H1 (cell line): ENCODE measurements around the gene THAP7. TPM values are rescaled to one million over a fixed set of nuclear protein-coding genes. Genes with fewer than 3 reads are reported as not detected.

Source experiments
- CTCF ChIA-PET: fragments of 300-600 bp; sonication (Branson Sonifier 250); formaldehyde crosslinking; loops from one replicate; lab custom pipeline; 2021; ENCODE audit not compliant: partially characterized antibody; lab: Charles Lee
- POLR2A ChIA-PET: fragments of 300-600 bp; sonication (Branson Sonifier 250); formaldehyde crosslinking; loops from one replicate; lab custom pipeline; 2021; ENCODE audit warnings: inconsistent platforms; ENCODE audit not compliant: partially characterized antibody; lab: Charles Lee
- DNase-seq, 2 experiments: peaks; one replicate each; pipeline versions ENCODE4 v3.0.0 to v3.0.0-alpha.2; 2010 to 2022; ENCODE audit warnings: low spot score in 2 of 2, low read depth in 1 of 2, mixed read lengths in 1 of 2
- FAIRE-seq: peaks from 2 replicates; lab custom pipeline; 2011; peaks lifted over from hg19 to GRCh38; lab: Jason Lieb, UNC
- H2AFZ ChIP-seq: 2 replicates; pipeline ENCODE4 v1.8.1; 2012; ENCODE audit warnings: low read length, inconsistent platforms
- H2AK5ac ChIP-seq: 2 replicates; pipeline ENCODE4 v1.6.1; 2013; ENCODE audit warnings: low read depth, low read length
- H2BK120ac ChIP-seq: replicated peaks from 2 replicates; pipeline ENCODE3; 2013; ENCODE audit warnings: low read depth, low read length, inconsistent platforms
- H2BK12ac ChIP-seq: 2 replicates; pipeline ENCODE4 v1.6.1; 2013; ENCODE audit warnings: low read depth, low read length
- H2BK15ac ChIP-seq: 2 replicates; pipeline ENCODE4 v1.6.1; 2013; ENCODE audit warnings: low read length
- H2BK20ac ChIP-seq: 2 replicates; pipeline ENCODE4 v1.6.1; 2013; ENCODE audit warnings: low read length
- H2BK5ac ChIP-seq: 2 replicates; pipeline ENCODE4 v1.6.1; 2013; ENCODE audit warnings: low read depth, low read length
- H3K14ac ChIP-seq: 2 replicates; pipeline ENCODE4 v1.6.1; 2013; ENCODE audit warnings: inconsistent platforms; ENCODE audit not compliant: insufficient read length
- H3K18ac ChIP-seq: 2 replicates; pipeline ENCODE4 v1.6.1; 2013; ENCODE audit warnings: low read length; ENCODE audit errors: extremely low read depth
- H3K23ac ChIP-seq: 2 replicates; pipeline ENCODE4 v1.6.1; 2013; ENCODE audit warnings: inconsistent platforms; ENCODE audit not compliant: insufficient read length
- H3K23me2 ChIP-seq: 2 replicates; pipeline ENCODE4 v1.6.1; 2013; ENCODE audit warnings: low read depth, low read length
- H3K27ac ChIP-seq: 2 replicates; pipeline ENCODE4 v1.6.1; 2011; ENCODE audit warnings: low read depth, low read length, inconsistent platforms
- H3K27me3 ChIP-seq, 4 experiments: replicated peaks in 1 of 4; 1 replicate in 1 of 4; 2 replicates in 3 of 4; pipeline versions ENCODE4 v1.6.1 to v1.8.1; 2011 to 2013; ENCODE audit warnings: low read length in 3 of 4, mild to moderate bottlenecking in 3 of 4, inconsistent platforms in 2 of 4, mixed read lengths in 2 of 4, moderate library complexity in 1 of 4; ENCODE audit not compliant: control insufficient read depth in 3 of 4, insufficient read depth in 3 of 4; ENCODE audit errors: extremely low read depth in 1 of 4
- H3K36me3 ChIP-seq, 4 experiments: 2 replicates each; pipeline versions ENCODE4 v1.6.1 to v1.8.1; 2011 to 2013; ENCODE audit warnings: mild to moderate bottlenecking in 4 of 4, low read length in 3 of 4, moderate library complexity in 2 of 4, control low read depth in 1 of 4, inconsistent platforms in 1 of 4; ENCODE audit not compliant: insufficient read depth in 4 of 4, control insufficient read depth in 2 of 4
- H3K4ac ChIP-seq: replicated peaks from 2 replicates; pipeline ENCODE3; 2013; ENCODE audit warnings: low read length, low read depth, mixed read lengths, inconsistent platforms; ENCODE audit not compliant: insufficient read length
- H3K4me1 ChIP-seq, 4 experiments: replicated peaks in 1 of 4; 1 replicate in 1 of 4; 2 replicates in 3 of 4; pipeline versions ENCODE4 v1.6.1 to v1.8.1; 2011 to 2013; ENCODE audit warnings: low read length in 3 of 4, inconsistent platforms in 2 of 4, mixed read lengths in 1 of 4; ENCODE audit not compliant: insufficient read depth in 4 of 4, control insufficient read depth in 3 of 4
- H3K4me2 ChIP-seq, 2 experiments: 2 replicates each; pipeline versions ENCODE4 v1.6.1 to v1.8.1; 2011 to 2013; ENCODE audit warnings: low read depth in 2 of 2, low read length in 2 of 2, control low read depth in 1 of 2, inconsistent platforms in 1 of 2, mild to moderate bottlenecking in 1 of 2; ENCODE audit not compliant: insufficient read depth in 1 of 2
- H3K4me3 ChIP-seq, 4 experiments: fragments of 200-600, 300-600 bp in 1 of 4; sonication (generic), shearing (Covaris generic), sonication (Bioruptor Twin) in 1 of 4; 2 replicates each; pipeline versions ENCODE4 v1.5.1 to v1.8.1; 2011 to 2016; ENCODE audit warnings: low read length in 4 of 4, low read depth in 3 of 4, control low read depth in 2 of 4, inconsistent platforms in 2 of 4, mild to moderate bottlenecking in 2 of 4, mixed read lengths in 1 of 4, moderate library complexity in 1 of 4; ENCODE audit not compliant: insufficient read depth in 2 of 4; ENCODE audit errors: extremely low read depth in 1 of 4
- H3K56ac ChIP-seq: replicated peaks from 2 replicates; pipeline ENCODE3; 2013; ENCODE audit warnings: low read depth, mild to moderate bottlenecking, mixed read lengths, low read length, inconsistent platforms; ENCODE audit not compliant: insufficient read length
- H3K79me1 ChIP-seq: 2 replicates; pipeline ENCODE4 v1.6.1; 2013; ENCODE audit warnings: low read depth, low read length, control low read depth
- H3K79me2 ChIP-seq, 2 experiments: 2 replicates each; pipeline versions ENCODE4 v1.6.1 to v1.8.1; 2012 to 2013; ENCODE audit warnings: low read length in 2 of 2, mild to moderate bottlenecking in 2 of 2, inconsistent platforms in 1 of 2; ENCODE audit not compliant: insufficient read depth in 2 of 2, control insufficient read depth in 1 of 2
- H3K9ac ChIP-seq, 4 experiments: replicated peaks in 1 of 4; 1 replicate in 1 of 4; 2 replicates in 3 of 4; pipeline versions ENCODE4 v1.6.1 to v1.8.1; 2011 to 2013; ENCODE audit warnings: low read depth in 3 of 4, low read length in 3 of 4, control low read depth in 2 of 4, mild to moderate bottlenecking in 2 of 4, moderate library complexity in 2 of 4, inconsistent platforms in 1 of 4; ENCODE audit errors: extremely low read depth in 1 of 4
- H3K9me3 ChIP-seq, 2 experiments: 2 replicates each; pipeline versions ENCODE4 v1.6.1 to v1.8.1; 2012 to 2013; ENCODE audit warnings: mild to moderate bottlenecking in 2 of 2, moderate library complexity in 2 of 2, control low read depth in 1 of 2, inconsistent platforms in 1 of 2, low read depth in 1 of 2, low read length in 1 of 2, mixed read lengths in 1 of 2; ENCODE audit not compliant: insufficient read depth in 2 of 2
- H4K20me1 ChIP-seq, 2 experiments: replicated peaks in 1 of 2; 2 replicates each; pipeline versions ENCODE3 to v1.8.1; 2011 to 2013; ENCODE audit warnings: inconsistent platforms in 2 of 2, low read length in 2 of 2, mild to moderate bottlenecking in 1 of 2; ENCODE audit not compliant: insufficient read depth in 2 of 2, control insufficient read depth in 1 of 2
- H4K5ac ChIP-seq: 2 replicates; pipeline ENCODE4 v1.6.1; 2013; ENCODE audit warnings: low read length, low read depth, mixed read lengths, inconsistent platforms; ENCODE audit not compliant: insufficient read length
- H4K8ac ChIP-seq: 2 replicates; pipeline ENCODE4 v1.8.0; 2013; ENCODE audit warnings: mild to moderate bottlenecking, moderate library complexity, low read length, inconsistent platforms; ENCODE audit not compliant: insufficient read depth; ENCODE audit errors: extremely low read depth
- H4K91ac ChIP-seq: replicated peaks from 2 replicates; pipeline ENCODE3; 2013; ENCODE audit warnings: low read length, mixed read lengths, inconsistent platforms; ENCODE audit not compliant: insufficient read length
- MAFK ChIP-seq: IDR thresholded peaks from 2 replicates; pipeline ENCODE4 v1.6.1; 2012; ENCODE audit warnings: low read depth, mild to moderate bottlenecking, improper control_type of control experiment, low read length
- POLR2AphosphoS5 ChIP-seq: IDR thresholded peaks from 2 replicates; pipeline ENCODE4 v1.6.1; 2011; ENCODE audit warnings: low read depth, low read length
- RXRA ChIP-seq: IDR thresholded peaks from 2 replicates; pipeline ENCODE4 v1.6.1; 2011; ENCODE audit warnings: low read depth, mild to moderate bottlenecking, low read length, moderate library complexity; ENCODE audit not compliant: insufficient read depth
- SIN3A ChIP-seq, 2 experiments: IDR thresholded peaks in 1 of 2; conservative IDR thresholded peaks in 1 of 2; 2 replicates each; pipeline ENCODE4 v1.6.1; 2011 to 2012; ENCODE audit warnings: low read length in 2 of 2, improper control_type of control experiment in 1 of 2, low read depth in 1 of 2, mild to moderate bottlenecking in 1 of 2
- SP1 ChIP-seq: IDR thresholded peaks from 2 replicates; pipeline ENCODE4 v1.6.1; 2011; ENCODE audit warnings: low read depth, low read length
- TAF7 ChIP-seq: optimal IDR thresholded peaks from 2 replicates; pipeline ENCODE3; 2011; ENCODE audit warnings: low read depth, mild to moderate bottlenecking, inconsistent platforms, low read length, moderate library complexity, borderline replicate concordance
- YY1 ChIP-seq: IDR thresholded peaks from 2 replicates; pipeline ENCODE4 v1.6.1; 2011; ENCODE audit warnings: low read depth, mild to moderate bottlenecking, low read length
- ZNF274 ChIP-seq: IDR thresholded peaks from 2 replicates; pipeline ENCODE4 v1.7.0; 2012; ENCODE audit warnings: low read length, borderline replicate concordance; ENCODE audit errors: extremely low read depth
- WGBS, 2 experiments: shearing (Covaris generic) in 1 of 2; methylation state at CpG; one replicate each; pipeline versions ENCODE4 v1.1.6 to v1.1.7; 2013 to 2015; ENCODE audit warnings: low lambda C conversion rate in 2 of 2, mixed read lengths in 2 of 2, inconsistent platforms in 1 of 2, low coverage in 1 of 2, missing lambda C conversion rate in 1 of 2; ENCODE audit not compliant: insufficient replicate concordance in 2 of 2, insufficient coverage in 1 of 2, insufficient read length in 1 of 2; ENCODE audit errors: extremely low coverage in 1 of 2, missing lambda C conversion rate in 1 of 2; 5-methylcytosine and 5-hydroxymethylcytosine counted together
- polyA plus RNA-seq, 7 experiments: library from polyadenylated mRNA; depleted of rRNA in 3 of 7; stranded (reverse) in 5 of 7; unstranded in 2 of 7; fragments of >200 nt in 5 of 7; fragments of 200-250 nt in 2 of 7; gene quantifications; 1 replicate in 5 of 7; 2 replicates in 1 of 7; 4 replicates in 1 of 7; pipeline versions ENCODE4 v1.2.1 to v1.2.3, GENCODE V29; 2011 to 2013; ENCODE audit warnings: missing spikeins in 2 of 7, mixed read lengths in 2 of 7
- total RNA-seq: library from RNA; stranded (reverse); fragmentation: NEBNext Ultra II Directional; extraction: Animal tissue kit (Norgen Biotek cat#: 25700); gene quantifications from 2 replicates; pipeline ENCODE4 v1.2.1, GENCODE V29; 2021
- TF ChIP-seq, protein P1 (sequence below), 3 experiments: IDR thresholded peaks; 1 replicate in 2 of 3; 2 replicates in 1 of 3; pipeline versions ENCODE4 v1.5.1 to v1.6.1; 2011; ENCODE audit warnings: low read length in 3 of 3, mild to moderate bottlenecking in 3 of 3, inconsistent platforms in 2 of 3, low read depth in 1 of 3, moderate library complexity in 1 of 3; ENCODE audit not compliant: insufficient read depth in 1 of 3; ENCODE audit errors: control extremely low read depth in 1 of 3

The THAP7 gene
- total and polyA plus RNA-seq, 2 of the 8 experiments (the other 6 are each of a cell fraction or from before 2014, with no cell fraction given): 16.9 to 32.5 TPM

DNA sequence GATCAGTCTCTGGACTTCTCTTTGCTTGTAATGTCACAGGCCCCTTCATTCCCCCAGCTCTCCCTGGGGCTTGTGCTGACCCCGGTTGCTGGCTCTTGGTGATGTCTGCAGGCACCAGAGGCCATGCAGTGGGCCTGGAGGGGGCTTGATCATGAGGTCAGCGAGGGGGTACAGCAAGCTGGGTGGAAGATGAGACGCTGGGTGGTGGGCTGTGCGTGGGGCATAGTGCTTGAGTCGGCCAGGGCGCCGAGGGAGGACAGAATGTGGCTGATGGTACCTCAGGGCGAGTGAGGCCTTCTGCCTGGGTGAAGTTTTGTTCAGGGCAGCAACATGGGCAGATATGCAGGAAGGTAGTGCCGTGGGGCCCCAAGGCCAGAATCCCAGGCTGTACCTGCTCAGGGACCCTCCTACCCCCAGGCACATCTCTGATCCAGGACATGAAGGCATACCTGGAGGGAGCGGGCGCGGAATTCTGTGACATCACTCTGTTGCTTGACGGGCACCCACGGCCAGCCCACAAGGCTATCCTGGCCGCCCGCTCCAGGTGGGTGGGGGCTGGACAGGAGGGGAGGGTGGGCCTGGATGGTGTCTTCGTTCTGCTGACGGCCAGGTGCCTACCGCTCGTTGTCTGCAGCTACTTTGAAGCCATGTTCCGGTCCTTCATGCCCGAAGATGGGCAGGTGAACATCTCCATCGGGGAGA lies 6.4 kb downstream of the THAP7 start:
- H4K91ac ChIP-seq: no peak overlapping the region
- H3K56ac ChIP-seq: no peak overlapping the region
- no peak overlapping the region for H2BK5ac ChIP-seq
- no peak for DNase-seq
- no peaks in the 10 kb centered on the region for H3K27me3 ChIP-seq
- H3K79me2 ChIP-seq: no peaks in the 10 kb centered on the region; a peak in 1 of 4 replicates
- no peaks in the 10 kb centered on the region for H3K23me2 ChIP-seq
- peaks cover 2 to 15% (median 8%) of the 10 kb centered on the region in 4 experiments; a peak in 5 of 8 replicates for H3K36me3 ChIP-seq
- H3K23ac ChIP-seq: no peak overlapping the region
- H3K4me2 ChIP-seq: no peak overlapping the region
- WGBS, 2 experiments: 92% methylated on average over 18 of the region's 23 CpGs; no CpG with 5 or more reads in 1 of the 2 experiments
- H3K14ac ChIP-seq: no peak overlapping the region
- H2BK20ac ChIP-seq: no peak overlapping the region
- H3K18ac ChIP-seq: no peak overlapping the region
- CTCF ChIA-PET: no interaction called here
- H2AK5ac ChIP-seq: no peak overlapping the region
- POLR2A ChIA-PET: interaction anchor here (0.5 to 1.6 kb wide), 3 partner anchors 13 to 432 kb away, joined by 3 to 5 read pairs (median 3); partner anchors contain the start of gene LZTR1
- peaks cover 6 to 13% of the 10 kb centered on the region in 2 experiments for H4K20me1 ChIP-seq
- H3K4me1 ChIP-seq: peaks cover 0 to 2% (median under 1%) of the 10 kb centered on the region in 4 experiments; a peak in 4 of 7 replicates
- H4K8ac ChIP-seq: no peak overlapping the region
- H2BK15ac ChIP-seq: no peak overlapping the region
- H4K5ac ChIP-seq: no peak overlapping the region
- FAIRE-seq: no peak
- H3K9me3 ChIP-seq: no peaks in the 10 kb centered on the region
- no peak overlapping the region for H2AFZ ChIP-seq
- H2BK120ac ChIP-seq: no peak overlapping the region
- H3K79me1 ChIP-seq: no peaks in the 10 kb centered on the region
- H3K4ac ChIP-seq: no peak overlapping the region
- H3K27ac ChIP-seq: no peak overlapping the region; the same call in 1 of the 2 replicates
- no peak overlapping the region for H2BK12ac ChIP-seq
- no peak overlapping the region for H3K9ac ChIP-seq
- H3K4me3 ChIP-seq: no peak overlapping the region
- no peak for TF ChIP-seq YY1
- no peak for TF ChIP-seq RXRA
- no peak for TF ChIP-seq POLR2AphosphoS5
- TF ChIP-seq ZNF274: no peak
- TF ChIP-seq MAFK: no peak
- TF ChIP-seq, protein P1, sequence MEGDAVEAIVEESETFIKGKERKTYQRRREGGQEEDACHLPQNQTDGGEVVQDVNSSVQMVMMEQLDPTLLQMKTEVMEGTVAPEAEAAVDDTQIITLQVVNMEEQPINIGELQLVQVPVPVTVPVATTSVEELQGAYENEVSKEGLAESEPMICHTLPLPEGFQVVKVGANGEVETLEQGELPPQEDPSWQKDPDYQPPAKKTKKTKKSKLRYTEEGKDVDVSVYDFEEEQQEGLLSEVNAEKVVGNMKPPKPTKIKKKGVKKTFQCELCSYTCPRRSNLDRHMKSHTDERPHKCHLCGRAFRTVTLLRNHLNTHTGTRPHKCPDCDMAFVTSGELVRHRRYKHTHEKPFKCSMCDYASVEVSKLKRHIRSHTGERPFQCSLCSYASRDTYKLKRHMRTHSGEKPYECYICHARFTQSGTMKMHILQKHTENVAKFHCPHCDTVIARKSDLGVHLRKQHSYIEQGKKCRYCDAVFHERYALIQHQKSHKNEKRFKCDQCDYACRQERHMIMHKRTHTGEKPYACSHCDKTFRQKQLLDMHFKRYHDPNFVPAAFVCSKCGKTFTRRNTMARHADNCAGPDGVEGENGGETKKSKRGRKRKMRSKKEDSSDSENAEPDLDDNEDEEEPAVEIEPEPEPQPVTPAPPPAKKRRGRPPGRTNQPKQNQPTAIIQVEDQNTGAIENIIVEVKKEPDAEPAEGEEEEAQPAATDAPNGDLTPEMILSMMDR (IDR thresholded peaks at IDR 0.05; ENCODE audit: control extremely low read depth in 1 of 3, insufficient read depth in 1 of 3, low read depth in 1 of 3, low read length in 3 of 3): no peak
- TF ChIP-seq SIN3A (conservative IDR thresholded peaks at IDR 0.05 in 1 of 2, IDR thresholded peaks at IDR 0.05 in 1 of 2; ENCODE audit: low read depth in 1 of 2, low read length in 2 of 2): no peak
- TF ChIP-seq SP1: no peak
- no peak for TF ChIP-seq TAF7
